Activated CD4-positive, alpha-beta T cell treated with anti-CD3 and anti-CD28 coated beads for 48 hours (primary cell): ENCODE data around the gene GRM4.
A peak's percentile ranks its signal among the peaks of the same experiment; 100 is the strongest.

Source experiments
- DNase-seq: peaks from one replicate; pipeline ENCODE4 v3.0.0-alpha.2; 2020

Gene GRM4

DNA sequence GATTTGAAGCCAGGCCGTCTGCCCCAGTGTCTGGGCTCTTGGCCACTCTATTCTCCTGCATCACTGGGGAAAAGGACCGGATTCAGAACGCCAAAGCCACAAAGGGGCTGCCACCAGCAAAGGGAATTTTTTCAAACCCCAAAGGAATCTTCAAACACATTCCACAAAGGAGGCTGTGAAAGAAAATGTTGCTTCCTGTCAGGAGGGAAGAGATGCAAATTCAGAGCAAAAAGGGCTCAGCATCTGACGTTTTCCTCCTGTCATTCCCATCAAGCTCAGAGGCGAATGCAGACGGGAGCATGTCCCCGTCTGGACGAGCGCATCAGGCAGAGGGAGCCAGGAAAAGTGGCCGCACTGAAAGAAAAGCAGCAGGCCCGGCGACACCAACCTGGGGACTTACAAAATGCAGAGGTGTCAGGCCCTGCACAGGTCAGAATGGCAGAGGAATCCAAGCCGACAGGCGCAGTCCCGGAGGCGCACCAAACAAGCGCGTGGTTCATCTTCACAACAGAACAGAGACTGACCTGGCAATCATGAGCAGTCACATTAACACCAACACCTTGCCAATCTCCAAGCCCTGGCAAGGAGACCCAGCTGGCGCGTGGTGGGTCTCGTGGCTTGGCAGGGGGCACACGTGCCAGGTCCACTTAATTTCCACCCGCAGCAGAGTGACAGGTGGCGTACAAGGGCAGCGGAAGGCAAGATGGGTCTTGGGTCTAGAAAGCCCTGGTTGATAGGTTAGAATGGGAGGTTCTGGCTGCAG is 62.8 kb downstream of the GRM4 start:
- no peak for DNase-seq

DNA sequence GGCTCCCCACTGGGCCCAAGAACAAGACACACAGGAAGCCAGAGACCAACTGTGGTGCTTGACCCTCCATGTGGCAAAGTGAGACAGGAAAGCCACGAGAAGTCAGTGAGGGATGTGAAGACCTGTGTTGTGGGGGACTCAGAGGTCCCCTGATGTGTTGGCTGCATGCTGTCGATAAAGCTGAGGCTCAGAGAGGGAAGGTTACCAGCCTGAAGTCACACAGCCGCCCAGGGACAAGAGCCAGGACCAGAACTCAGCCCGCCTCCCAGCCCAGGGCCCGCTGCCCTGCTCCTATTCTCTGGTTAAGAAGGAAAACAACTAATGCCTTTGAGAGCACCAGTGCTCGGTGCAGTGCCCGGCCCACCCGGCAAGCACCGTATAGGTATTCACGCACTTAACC is 63.5 kb downstream of the GRM4 start:
- no peak for DNase-seq

- DNase-seq, result no peak
These were observed 65.5 kb downstream of the GRM4 start for GRCh38 chr6:34080357-34080756.

DNA sequence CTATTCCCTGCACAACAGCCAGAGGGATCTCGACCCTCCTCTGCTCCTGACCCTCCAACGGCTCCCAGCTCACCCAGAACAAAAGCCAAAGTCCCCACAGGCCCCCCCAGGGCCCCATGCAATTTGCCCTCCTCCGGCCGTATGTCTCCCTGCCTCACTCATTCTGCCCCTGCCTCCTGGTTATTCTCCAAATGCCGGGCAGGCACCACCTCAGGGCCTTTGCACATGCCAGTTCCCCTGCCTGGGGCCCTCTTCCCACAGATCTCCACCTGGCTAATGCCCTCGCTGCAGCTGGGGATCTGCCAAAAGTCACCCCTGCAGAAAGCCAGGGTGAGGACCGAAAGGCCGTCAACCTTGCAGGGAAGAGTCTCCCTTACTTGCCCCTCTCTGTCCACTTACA is 66.0 kb downstream of the GRM4 start:
- DNase-seq, result no peak

DNA sequence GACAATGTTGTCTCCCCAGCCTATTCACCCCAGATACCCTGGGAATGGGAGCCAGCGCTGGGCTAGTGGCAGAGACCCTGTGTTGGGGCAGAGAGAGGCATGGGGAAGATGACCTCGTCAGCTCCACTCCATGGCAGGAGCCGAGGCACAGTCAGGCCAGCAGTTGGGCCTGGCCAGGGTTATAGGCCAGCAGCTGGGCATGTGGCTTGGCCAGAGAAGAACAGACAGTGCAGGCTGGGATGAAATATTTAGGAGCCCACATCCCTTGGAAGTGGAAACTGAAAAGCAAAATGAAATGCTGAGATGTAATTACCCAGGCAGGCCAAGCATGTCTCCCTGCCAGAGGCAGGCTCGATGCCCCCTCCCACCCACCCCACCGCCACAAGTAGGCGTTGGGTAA is 70.0 kb downstream of the GRM4 start:
- no peak for DNase-seq

GRCh38 chr6:34074064-34074742 is 71.7 kb downstream of the GRM4 start:
- DNase-seq, result no peak

- DNase-seq, result no peak
These were observed 72.3 kb downstream of the GRM4 start for GRCh38 chr6:34073540-34073939.

DNA sequence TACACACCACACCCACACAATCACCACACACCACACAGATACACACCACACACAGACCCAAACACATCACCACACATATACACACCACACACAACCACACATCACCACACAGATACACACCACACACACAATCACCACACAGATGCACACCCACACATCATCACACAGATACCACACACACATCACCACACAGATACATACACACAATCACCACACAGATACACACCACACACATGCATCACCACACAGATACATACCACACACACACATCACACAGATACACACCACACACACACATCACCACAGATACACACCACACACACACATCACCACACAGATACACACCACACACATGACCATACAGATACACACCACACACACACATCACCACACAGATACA is 73.2 kb downstream of the GRM4 start:
- DNase-seq, result no peak

DNA sequence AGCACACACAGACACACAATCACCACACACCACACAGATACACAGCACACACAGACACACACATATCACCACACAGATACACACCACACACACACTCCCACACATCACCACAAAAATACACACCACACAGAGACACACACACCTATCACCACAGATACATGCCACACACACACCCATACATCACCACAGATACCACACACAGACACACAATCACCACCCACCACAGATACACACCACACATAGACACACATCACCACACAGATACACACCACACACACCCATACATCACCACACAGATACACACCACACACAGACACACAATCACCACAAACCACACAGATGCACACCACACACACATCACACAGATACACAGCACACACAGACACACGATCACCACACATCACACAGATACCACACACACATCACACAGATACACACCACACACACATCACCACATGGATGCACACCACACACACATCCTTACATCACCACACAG is 74.0 kb downstream of the GRM4 start:
- DNase-seq, result no peak

DNA sequence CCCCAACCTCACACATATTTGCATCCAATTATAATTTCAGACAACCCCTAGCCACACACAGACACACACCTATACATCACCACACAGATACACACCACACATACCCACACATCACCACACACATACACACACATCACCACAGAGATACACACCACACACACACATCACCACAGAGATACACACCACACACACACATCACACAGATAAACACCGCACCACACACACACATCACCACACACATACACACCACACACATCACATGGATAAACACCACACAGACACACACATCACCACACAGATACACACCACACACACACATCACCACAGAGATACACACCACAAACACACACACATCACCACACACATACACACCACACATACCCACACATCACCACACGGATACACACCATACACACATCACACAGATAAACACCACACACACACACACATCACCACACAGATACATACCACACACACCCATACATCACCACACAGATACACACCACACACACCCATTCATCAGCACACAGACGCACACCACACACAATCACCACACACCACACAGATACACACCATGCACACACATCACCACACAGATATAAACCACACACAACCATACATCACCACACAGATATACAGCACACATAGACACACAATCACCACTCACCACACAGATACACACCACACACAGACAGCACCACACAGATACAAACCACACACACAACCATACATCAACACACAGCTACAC is 74.6 kb downstream of the GRM4 start:
- no peak for DNase-seq

DNA sequence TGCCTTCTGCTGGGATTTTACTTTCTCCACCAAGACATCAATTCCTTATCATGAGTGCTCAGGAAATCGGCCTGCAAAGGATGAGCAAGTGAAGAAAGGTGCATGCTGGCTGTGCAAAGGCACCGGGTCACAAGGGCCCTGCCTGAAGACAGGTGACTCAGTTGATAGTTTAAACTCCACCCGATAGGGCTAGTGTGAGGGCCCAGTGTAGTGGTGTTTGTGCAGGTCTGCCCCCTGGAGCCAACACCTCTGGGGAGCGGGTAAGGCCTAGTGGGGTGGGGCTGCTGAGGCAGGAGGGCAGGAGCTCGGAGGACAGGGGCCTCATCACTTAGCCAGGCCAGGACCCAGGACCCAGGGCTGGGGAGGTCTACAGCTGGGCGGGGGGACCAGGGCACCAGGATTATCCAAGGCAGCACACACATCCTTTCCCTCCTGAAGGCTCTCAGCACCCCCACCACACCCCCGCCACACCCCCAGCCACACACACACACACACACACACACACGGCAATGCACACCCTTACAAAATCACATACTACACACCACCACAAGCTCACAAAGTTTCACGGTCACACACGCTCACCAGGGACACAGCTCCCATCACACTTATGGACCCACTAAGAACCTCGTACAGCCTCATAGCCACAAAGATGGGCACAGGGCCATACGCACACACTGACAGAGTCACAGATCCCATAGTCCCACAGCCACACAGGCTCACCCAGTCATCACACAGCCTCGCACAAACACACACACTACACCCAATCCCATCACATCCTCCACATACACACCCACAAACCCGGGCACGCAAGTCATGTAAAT is 75.4 kb downstream of the GRM4 start:
- no peak for DNase-seq

GRCh38 chr6:34068462-34069044 is 77.3 kb downstream of the GRM4 start:
- no peak for DNase-seq

DNA sequence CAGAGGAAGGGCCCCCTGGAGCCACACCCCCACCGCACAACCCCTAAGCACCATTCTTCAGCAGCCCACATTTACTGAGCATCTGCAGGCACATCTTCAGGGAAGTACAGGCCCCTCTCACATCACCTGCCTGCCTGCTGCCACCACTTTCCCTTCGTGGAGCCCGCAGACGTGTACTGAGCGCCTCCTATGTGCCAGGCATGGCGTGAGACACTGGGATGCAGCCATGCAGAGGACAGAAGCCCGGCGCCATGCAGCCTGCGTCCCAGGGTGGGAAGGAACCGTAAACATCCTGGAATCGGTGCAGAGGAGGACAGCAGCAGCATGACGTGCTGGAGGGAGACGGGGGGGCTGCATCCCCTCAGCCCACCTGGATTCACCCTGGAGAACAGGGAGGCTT is 78.1 kb downstream of the GRM4 start:
- peak; percentile 21 for DNase-seq

DNA sequence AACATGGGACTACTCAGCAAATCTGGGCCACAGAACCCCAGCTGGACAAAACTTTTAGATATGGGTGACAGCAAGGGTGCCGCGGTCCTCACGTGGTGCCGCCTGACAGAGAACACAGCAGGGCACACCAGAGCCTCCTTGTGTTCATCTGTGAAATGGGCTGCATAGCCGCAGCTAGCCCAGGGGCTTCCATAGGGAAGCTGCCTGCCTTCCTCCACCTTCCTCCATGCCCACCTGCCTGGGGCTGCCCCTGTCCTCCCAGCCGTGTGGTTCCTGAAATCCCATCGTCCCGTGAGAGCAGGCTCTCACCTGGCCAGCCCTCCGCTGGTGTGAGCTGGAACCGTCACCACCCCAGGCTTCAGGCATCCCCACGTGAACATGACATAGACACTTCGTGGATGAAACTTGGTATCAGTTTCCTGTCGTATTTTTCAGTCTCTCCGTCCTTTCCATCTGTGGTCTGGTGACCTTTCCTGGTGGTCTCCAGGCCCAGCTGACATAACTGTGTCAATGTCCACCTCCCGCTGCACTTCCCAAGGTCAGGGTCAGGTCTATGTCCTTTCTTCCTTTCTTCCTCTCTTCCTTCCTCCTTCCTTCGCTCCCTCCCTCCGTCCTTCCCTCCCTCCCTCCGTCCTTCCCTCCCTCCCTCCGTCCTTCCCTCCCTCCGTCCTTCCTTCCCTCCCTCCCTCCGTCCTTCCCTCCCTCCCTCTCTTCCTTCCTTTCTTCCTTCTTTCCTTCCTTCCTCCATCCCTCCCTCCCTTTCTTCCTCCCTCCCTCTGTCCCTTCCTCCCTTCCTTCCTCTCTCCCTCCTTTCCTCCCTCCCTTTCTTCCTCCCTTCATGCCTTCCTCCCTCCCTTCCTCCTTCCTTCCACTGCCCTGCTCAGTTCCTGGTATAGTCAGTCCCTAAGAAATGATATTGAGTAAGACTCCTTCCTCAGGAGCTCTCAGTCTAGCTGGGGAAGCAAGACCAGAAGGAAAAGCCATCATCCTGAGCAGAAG is 78.8 kb downstream of the GRM4 start:
- no peak for DNase-seq

- no peak for DNase-seq
These were observed 79.7 kb downstream of the GRM4 start for GRCh38 chr6:34066218-34066571.

- no peak for DNase-seq
These were observed 80.2 kb downstream of the GRM4 start for GRCh38 chr6:34065466-34066217.

GRCh38 chr6:34064675-34065074 is 81.2 kb downstream of the GRM4 start:
- no peak for DNase-seq

DNA sequence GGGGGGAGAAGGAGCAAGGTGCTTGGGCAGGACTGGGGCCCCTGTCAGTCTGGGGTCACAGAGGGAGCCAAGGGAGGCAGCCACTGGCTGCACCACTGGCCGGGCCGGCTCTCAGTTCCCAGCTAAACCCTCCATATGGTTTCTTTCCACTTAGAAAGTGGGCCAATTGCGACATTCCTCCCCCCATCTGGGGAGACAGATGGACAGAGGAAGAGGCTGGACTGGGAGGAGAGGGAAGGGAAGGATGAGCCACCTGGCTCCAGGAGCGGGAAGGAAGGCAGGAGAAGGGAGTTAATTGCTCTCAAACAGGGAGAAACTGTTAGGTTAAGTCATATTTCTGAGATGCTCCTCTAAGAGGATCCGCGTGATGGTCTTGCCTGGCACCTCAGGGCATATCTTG is 82.2 kb downstream of the GRM4 start:
- no peak for DNase-seq

DNA sequence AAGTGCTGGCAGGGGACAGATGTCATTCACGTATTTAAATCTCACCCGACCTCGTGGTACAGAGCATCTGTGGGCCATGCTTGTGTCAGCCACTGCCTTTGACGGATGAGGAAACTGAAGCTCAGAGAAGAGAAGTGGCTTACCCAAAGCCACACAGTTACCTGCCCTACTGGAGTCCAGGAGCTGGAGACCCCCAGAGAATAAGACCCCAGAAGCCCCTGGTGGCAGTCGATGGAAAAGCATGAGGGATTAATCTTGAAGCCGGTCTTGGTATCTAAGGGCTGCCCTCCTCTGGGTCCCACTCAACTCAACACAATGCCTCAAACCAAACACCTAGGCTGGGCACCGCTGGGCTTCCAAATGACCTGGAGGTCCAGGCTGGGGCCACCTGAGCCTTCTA is 83.1 kb downstream of the GRM4 start:
- DNase-seq, result no peak

DNA sequence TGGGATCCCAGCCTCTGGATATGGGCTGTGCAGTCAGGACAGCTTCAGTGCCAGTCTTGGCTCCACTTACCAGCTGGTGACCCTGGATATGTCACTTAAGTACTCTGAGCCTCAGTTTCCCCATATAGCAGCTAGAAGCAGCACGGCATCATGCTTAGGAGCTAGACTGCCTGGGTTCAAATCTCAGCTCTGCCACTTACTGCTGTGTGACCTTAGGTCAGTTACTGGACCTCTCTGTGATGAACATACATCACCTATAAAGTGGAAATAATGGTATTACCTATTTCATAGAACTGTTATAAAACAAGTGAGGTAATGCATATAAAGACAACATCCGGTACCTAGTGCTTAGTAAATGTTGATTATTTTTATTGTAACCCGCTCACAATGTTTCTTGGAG is 83.7 kb downstream of the GRM4 start:
- no peak for DNase-seq

DNA sequence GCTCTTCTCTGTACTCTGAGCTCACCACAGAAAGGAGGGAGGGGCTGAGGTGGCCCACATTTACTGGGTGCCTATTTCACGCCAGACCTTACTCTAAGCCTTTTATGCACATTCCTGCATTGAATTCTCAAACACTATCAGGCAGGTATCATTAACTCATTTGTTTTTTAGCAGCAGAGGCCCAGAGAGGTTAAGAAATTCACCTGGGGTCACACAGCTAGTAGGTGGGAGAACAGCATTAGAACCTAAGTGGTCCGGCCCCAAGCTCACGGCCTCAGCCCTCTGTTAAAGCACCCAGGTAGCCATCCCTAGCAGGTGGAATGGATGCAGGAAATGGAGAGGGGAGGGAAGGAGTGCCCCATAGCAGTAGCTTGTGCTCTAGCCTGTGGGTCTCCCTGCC is 84.5 kb downstream of the GRM4 start:
- DNase-seq, result no peak
